HFFc6 (cell line): ENCODE measurements around the gene TMEM11. TPM values are rescaled to one million over a fixed set of nuclear protein-coding genes. Genes with fewer than 3 reads are reported as not detected.

Source experiments
- DNase-seq: peaks from one replicate; pipeline ENCODE4 v3.0.0-alpha.2; 2018
- H3K27ac Mint-ChIP-seq: 2 replicates; pipeline ENCODE4 v1.8.0; 2020; ENCODE audit warnings: mild to moderate bottlenecking, mixed read lengths
- H3K27me3 Mint-ChIP-seq: 2 replicates; pipeline ENCODE4 v1.8.0; 2021; ENCODE audit warnings: mild to moderate bottlenecking, moderate library complexity, mixed read lengths; ENCODE audit not compliant: insufficient read depth
- H3K36me3 Mint-ChIP-seq: 2 replicates; pipeline ENCODE4 v1.8.0; 2021; ENCODE audit warnings: low read depth, mixed read lengths
- H3K4me1 Mint-ChIP-seq: 2 replicates; pipeline ENCODE4 v1.8.0; 2020; ENCODE audit warnings: low read depth, mixed read lengths
- H3K4me3 Mint-ChIP-seq: 2 replicates; pipeline ENCODE4 v1.8.0; 2020; ENCODE audit warnings: mild to moderate bottlenecking, moderate library complexity, mixed read lengths
- H3K9me3 Mint-ChIP-seq: 2 replicates; pipeline ENCODE4 v1.8.0; 2020; ENCODE audit warnings: mild to moderate bottlenecking, mixed read lengths
- total RNA-seq, 6 experiments: library from RNA; stranded (reverse); fragmentation: NEBNext Ultra II Directional; extraction: Animal tissue kit (Norgen Biotek cat#: 25700); gene quantifications; 2 replicates in 1 of 6; 3 replicates in 5 of 6; pipeline ENCODE4 v1.2.3, GENCODE V29; 2021
- TF ChIP-seq, protein P1 (sequence below): fragments of 200-600 bp; sonication (generic); IDR thresholded peaks from 2 replicates; pipeline ENCODE4 v1.5.0; 2021; ENCODE audit warnings: antibody characterized with exemption, mild to moderate bottlenecking

TMEM11 gene
- total RNA-seq, 6 experiments from 2014 or later: 32.5 to 37.6 (median 33.9) TPM

DNA sequence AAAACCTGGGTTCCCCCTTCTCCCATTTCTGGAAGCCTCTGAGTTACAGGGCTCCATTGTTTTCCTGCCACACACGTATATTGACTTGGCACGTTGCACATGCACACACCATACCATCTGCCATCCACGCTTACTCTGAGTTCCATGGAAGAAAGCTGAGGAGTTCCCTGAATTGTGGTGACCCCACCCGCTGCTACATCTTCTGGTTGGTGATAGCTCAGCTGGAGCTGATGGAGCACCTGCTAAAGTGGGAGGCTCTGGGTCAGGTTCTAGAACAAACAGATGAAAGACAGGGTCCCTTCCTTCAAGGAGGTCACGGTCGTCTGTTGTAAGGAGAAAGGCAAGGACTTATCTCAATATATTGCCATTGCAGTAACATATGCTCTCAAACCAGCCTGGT lies 41.1 kb downstream of the TMEM11 start:
- H3K36me3 Mint-ChIP-seq: peaks cover 5% of the 10 kb centered on the region; the same call in 1 of the 2 replicates
- H3K9me3 Mint-ChIP-seq: no peaks in the 10 kb centered on the region
- H3K4me3 Mint-ChIP-seq: no peak overlapping the region
- no peaks in the 10 kb centered on the region; the same call in none of the 2 replicates for H3K27me3 Mint-ChIP-seq
- H3K27ac Mint-ChIP-seq: no peak overlapping the region
- H3K4me1 Mint-ChIP-seq: peaks cover 14% of the 10 kb centered on the region
- no peak for DNase-seq
- TF ChIP-seq, protein P1, sequence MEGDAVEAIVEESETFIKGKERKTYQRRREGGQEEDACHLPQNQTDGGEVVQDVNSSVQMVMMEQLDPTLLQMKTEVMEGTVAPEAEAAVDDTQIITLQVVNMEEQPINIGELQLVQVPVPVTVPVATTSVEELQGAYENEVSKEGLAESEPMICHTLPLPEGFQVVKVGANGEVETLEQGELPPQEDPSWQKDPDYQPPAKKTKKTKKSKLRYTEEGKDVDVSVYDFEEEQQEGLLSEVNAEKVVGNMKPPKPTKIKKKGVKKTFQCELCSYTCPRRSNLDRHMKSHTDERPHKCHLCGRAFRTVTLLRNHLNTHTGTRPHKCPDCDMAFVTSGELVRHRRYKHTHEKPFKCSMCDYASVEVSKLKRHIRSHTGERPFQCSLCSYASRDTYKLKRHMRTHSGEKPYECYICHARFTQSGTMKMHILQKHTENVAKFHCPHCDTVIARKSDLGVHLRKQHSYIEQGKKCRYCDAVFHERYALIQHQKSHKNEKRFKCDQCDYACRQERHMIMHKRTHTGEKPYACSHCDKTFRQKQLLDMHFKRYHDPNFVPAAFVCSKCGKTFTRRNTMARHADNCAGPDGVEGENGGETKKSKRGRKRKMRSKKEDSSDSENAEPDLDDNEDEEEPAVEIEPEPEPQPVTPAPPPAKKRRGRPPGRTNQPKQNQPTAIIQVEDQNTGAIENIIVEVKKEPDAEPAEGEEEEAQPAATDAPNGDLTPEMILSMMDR: no peak

DNA sequence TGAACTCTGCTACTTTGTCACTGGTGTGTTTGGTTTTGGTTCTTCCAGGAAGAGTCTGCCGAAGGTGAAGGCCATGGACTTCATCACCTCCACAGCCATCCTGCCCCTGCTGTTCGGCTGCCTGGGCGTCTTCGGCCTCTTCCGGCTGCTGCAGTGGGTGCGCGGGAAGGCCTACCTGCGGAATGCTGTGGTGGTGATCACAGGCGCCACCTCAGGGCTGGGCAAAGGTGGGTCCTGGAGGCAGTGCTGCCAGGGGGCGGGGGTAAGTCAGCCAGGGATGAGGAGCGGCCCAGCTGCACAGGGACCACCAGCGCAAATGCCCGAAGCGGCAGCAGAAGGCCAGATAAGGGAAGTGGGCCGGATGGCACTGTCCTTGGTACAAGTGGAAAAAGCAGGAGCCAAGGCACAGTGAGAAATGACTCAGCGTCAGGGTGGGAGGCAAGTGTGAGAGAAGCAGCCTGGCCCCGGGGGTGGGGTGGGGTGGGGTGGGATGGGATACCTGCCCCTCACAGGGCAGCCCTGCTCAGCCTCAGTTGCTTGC lies 41.9 kb downstream of the TMEM11 start:
- Mint-ChIP-seq H3K36me3 (peaks cover 5% of the 10 kb centered on the region; the same call in 1 of the 2 replicates), H3K4me1 (peaks cover 22% of the 10 kb centered on the region), H3K9me3 (no peaks in the 10 kb centered on the region), H3K4me3 (no peak overlapping the region), H3K27ac (no peak overlapping the region), H3K27me3 (no peaks in the 10 kb centered on the region; the same call in none of the 2 replicates)
- DNase-seq: no peak
- TF ChIP-seq, protein P1: no peak

DNA sequence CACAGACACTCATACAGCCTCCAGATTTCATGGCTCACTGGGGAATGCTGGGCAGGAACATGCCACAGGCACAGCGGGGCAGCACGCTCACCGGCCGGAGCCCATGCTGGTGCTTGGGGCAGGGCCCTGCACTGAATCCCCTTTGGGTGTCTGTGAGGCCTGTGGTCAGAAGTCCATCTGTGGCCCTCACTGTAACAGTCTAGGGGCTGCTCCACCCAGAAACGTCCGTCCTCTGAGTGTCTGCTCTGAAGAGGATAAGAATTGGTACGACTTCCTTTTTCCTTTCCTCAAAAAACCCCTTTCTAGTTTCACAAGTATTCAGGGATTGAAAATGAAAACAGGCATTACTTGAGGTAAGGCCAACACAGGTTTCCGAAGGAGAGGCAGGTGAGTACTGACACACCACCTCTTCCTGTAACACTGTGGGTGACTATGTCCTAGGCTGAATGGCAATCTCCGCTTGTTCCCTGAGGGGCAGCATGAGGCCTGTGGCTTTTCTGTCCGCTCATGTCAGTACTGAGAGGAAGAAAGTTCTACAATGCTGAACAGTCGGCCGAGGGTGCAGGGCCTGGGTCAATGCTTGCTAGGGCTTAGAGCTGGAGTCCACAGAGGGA lies 42.5 kb downstream of the TMEM11 start:
- Mint-ChIP-seq H3K27me3 (no peaks in the 10 kb centered on the region; the same call in 1 of the 2 replicates), H3K4me1 (peaks cover 28% of the 10 kb centered on the region), H3K4me3 (no peak overlapping the region), H3K27ac (no peak overlapping the region), H3K36me3 (peaks cover 5% of the 10 kb centered on the region; the same call in 1 of the 2 replicates), H3K9me3 (no peaks in the 10 kb centered on the region)
- TF ChIP-seq, protein P1: no peak
- no peak for DNase-seq

DNA sequence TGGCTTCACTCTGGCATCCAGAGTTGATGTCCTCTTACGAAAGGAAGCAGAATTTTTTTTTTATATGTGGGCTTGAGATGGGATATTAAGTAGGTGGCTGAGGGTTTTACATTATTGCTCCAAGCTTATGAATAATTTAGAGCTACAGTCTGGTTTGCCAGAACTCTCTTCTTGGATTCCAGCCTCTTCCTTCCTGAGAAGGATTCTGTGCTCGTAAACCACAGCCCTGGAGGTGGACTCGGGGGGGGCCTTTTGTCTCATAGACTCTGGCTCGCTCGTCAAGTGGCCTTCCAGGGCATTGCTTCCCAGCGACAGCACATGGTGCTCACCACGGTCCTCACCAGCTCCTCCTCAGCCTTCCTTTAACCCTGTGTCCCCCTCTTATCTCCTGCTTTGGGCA lies 43.2 kb downstream of the TMEM11 start:
- peaks cover 28% of the 10 kb centered on the region for H3K4me1 Mint-ChIP-seq
- H3K4me3 Mint-ChIP-seq: no peak overlapping the region
- TF ChIP-seq, protein P1: no peak
- H3K27me3 Mint-ChIP-seq: no peaks in the 10 kb centered on the region; the same call in 1 of the 2 replicates
- peaks cover 5% of the 10 kb centered on the region; the same call in 1 of the 2 replicates for H3K36me3 Mint-ChIP-seq
- no peak overlapping the region for H3K27ac Mint-ChIP-seq
- no peak for DNase-seq
- H3K9me3 Mint-ChIP-seq: no peaks in the 10 kb centered on the region

DNA sequence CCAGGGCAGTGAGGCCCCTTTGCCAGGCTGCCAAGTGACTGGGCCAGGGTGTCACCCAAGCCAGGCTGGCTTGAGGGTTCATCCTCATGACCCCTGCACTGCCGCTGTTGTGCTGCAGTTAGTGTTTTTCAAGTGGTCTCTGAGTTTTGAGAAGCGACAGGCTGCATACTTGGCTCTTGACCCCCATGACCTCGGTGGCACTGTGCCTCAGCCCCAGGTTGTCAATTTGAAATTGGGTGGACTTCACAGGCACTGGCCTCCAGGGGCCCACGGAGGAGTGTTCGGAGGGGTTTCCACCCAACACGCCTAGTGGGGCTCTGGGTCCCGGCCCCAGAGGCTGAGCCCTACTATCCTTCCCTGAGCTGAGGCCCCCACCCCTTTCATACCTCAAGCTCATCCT lies 44.5 kb downstream of the TMEM11 start:
- H3K27me3 Mint-ChIP-seq: no peaks in the 10 kb centered on the region; the same call in 1 of the 2 replicates
- peaks cover 22% of the 10 kb centered on the region for H3K4me1 Mint-ChIP-seq
- peaks cover 4% of the 10 kb centered on the region; the same call in 1 of the 2 replicates for H3K36me3 Mint-ChIP-seq
- no peak for DNase-seq
- no peak overlapping the region for H3K4me3 Mint-ChIP-seq
- no peak overlapping the region for H3K27ac Mint-ChIP-seq
- TF ChIP-seq, protein P1: no peak
- no peaks in the 10 kb centered on the region for H3K9me3 Mint-ChIP-seq
